ENCODE measurements around the gene MIB1.

GRCh38 chr18:21908711-21909110 is 168.1 kb downstream of the MIB1 start:
- TF ChIP-seq BHLHE40 (IDR thresholded peaks at IDR 0.05; ENCODE audit: borderline replicate concordance) (no peak), HDGF (IDR thresholded peaks at IDR 0.05; ENCODE audit: borderline replicate concordance) (no peak), TARDBP (IDR thresholded peaks at IDR 0.05) (no peak), FOXA1 (IDR thresholded peaks at IDR 0.05) (no peak), FOXK2 (IDR thresholded peaks at IDR 0.05) (no peak), SUZ12 (IDR thresholded peaks at IDR 0.05) (no peak), ELF4 (IDR thresholded peaks at IDR 0.05) (no peak), FOXM1 (IDR thresholded peaks at IDR 0.05; ENCODE audit: borderline replicate concordance) (no peak), NFRKB (IDR thresholded peaks at IDR 0.05) (no peak), ZNF384 (IDR thresholded peaks at IDR 0.05) (no peak), SP1 (IDR thresholded peaks at IDR 0.05) (no peak)
- TF ChIP-seq, protein P1, sequence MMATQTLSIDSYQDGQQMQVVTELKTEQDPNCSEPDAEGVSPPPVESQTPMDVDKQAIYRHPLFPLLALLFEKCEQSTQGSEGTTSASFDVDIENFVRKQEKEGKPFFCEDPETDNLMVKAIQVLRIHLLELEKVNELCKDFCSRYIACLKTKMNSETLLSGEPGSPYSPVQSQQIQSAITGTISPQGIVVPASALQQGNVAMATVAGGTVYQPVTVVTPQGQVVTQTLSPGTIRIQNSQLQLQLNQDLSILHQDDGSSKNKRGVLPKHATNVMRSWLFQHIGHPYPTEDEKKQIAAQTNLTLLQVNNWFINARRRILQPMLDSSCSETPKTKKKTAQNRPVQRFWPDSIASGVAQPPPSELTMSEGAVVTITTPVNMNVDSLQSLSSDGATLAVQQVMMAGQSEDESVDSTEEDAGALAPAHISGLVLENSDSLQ (IDR thresholded peaks at IDR 0.05), result no peak
